ENCODE measurements around the gene XRCC2. TPM values are rescaled to one million over a fixed set of nuclear protein-coding genes. Genes with fewer than 3 reads are reported as not detected.
A peak's percentile ranks its signal among the peaks of the same experiment; 100 is the strongest.

The XRCC2 gene
- total and polyA plus RNA-seq, 10 donors = 0.22 to 5.0 (median 1.0) TPM

- Histone ChIP-seq H3K9me3 (peaks cover 0 to 8% (median 0%) of the 10 kb centered on the region in 8 donors), H3K27me3 (replicated peaks in 1 of 7) (no peaks in the 10 kb centered on the region), H3K4me1 (no peaks in the 10 kb centered on the region), H3K36me3 (no peaks in the 10 kb centered on the region), H3K4me3 (no peak overlapping the region), H3K27ac (no peak overlapping the region)
- intact Hi-C loops (cut with DNase I; ENCODE audit: low total_unique reads) = no loop called here
- peak; percentile 21 for DNase-seq
- no peak for TF ChIP-seq POLR2A (IDR thresholded peaks at IDR 0.05)
- no peak for TF ChIP-seq POLR2AphosphoS5 (IDR thresholded peaks at IDR 0.05)
- TF ChIP-seq CTCF (IDR thresholded peaks at IDR 0.05 in 8 of 11, conservative IDR thresholded peaks at IDR 0.05 in 3 of 11) = no peak
- WGBS, 5 donors = 72 to 77% (median 74%) methylated on average over 12 of the region's 12 CpGs
These were observed 7.4 kb upstream of the XRCC2 start for GRCh38 chr7:152683297-152683696.

DNA sequence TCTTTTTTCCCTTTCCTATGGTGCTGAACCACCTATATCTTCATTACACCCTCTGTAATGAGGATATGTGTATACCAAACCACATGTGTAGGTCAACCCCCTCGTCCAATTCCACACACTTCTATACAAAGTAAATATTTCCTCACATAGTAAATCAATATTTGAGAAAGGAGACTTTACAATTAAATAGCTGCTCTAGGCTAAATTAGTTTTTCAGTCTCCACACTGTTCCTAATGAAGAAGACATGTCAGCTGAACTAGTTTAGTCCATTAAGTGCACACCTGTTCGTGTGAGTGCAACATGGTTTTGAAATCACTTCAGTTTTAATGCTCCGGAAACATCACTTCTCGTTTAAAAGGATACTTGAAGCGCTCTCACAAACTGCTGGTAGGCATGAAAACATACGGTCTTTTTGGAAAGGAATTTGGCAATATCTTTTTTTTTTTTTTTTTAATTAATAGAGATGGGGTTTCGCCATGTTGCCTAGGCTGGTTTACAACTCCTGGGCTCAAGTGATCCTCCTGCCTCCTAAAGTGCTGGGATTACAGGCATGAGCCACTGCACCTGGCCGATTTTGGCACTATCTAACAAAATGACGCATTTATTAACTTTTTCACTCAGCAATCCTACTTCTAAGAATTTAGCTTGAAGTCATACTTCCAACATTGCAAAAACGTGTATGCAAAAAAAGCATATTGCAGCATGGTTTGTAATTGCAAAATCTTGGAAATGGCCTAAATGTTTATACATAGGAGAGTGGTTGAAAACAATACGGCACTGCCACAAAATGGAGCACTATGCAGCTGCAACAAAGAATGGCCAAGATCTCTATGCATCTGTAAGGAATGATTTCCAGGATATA is 2.1 kb upstream of the XRCC2 start:
- no peak for DNase-seq
- 70 to 90% (median 82%) methylated on average over 11 of the region's 11 CpGs for WGBS, 5 donors
- H3K4me1 ChIP-seq = peaks cover 6 to 19% (median 11%) of the 10 kb centered on the region in 6 donors
- intact Hi-C loops (cut with DNase I; ENCODE audit: low total_unique reads) = loop anchor here (10.0 kb wide), 1 partner anchor 213 kb away; no protein-coding TSS in a partner anchor
- H3K27ac ChIP-seq = no peak overlapping the region
- H3K4me3 ChIP-seq = no peak overlapping the region
- TF ChIP-seq CTCF (IDR thresholded peaks at IDR 0.05 in 8 of 11, conservative IDR thresholded peaks at IDR 0.05 in 3 of 11) (no peak), POLR2A (IDR thresholded peaks at IDR 0.05) (no peak), POLR2AphosphoS5 (IDR thresholded peaks at IDR 0.05) (no peak)
- no peaks in the 10 kb centered on the region for H3K27me3 ChIP-seq (replicated peaks in 1 of 7)
- H3K9me3 ChIP-seq = peaks cover 0 to 8% (median 0%) of the 10 kb centered on the region in 8 donors
- H3K36me3 ChIP-seq = no peaks in the 10 kb centered on the region

- peak overlapping the region; percentile 74 to 98 (median 82) for H3K4me3 ChIP-seq
- no peaks in the 10 kb centered on the region for H3K27me3 ChIP-seq (replicated peaks in 1 of 7)
- no peaks in the 10 kb centered on the region for H3K36me3 ChIP-seq
- H3K9me3 ChIP-seq = peaks cover 0 to 1% (median 0%) of the 10 kb centered on the region in 8 donors
- TF ChIP-seq CTCF (IDR thresholded peaks at IDR 0.05 in 8 of 11, conservative IDR thresholded peaks at IDR 0.05 in 3 of 11) (no peak), POLR2AphosphoS5 (IDR thresholded peaks at IDR 0.05) (no peak), POLR2A (IDR thresholded peaks at IDR 0.05) (no peak)
- intact Hi-C loops (cut with DNase I; ENCODE audit: low total_unique reads) = loop anchor here (10.0 kb wide), 1 partner anchor 210 kb away; no protein-coding TSS in a partner anchor
- peak overlapping the region in 4 of 8 donors; percentile 90 to 91 (median 91) for H3K27ac ChIP-seq
- 15 to 23% (median 17%) methylated on average over 14 to 16 of the region's 16 CpGs for WGBS, 5 donors
- H3K4me1 ChIP-seq = peaks cover 6 to 19% (median 11%) of the 10 kb centered on the region in 6 donors
- DNase-seq = no peak
These were observed 832 bp downstream of the XRCC2 start for GRCh38 chr7:152674860-152675758.
